GM10266 (cell line): ENCODE results near the gene LPCAT1.

ENCODE experiments used
- DNase-seq: peaks from one replicate; pipeline ENCODE4 v3.0.0; 2012; ENCODE audit errors: extremely low spot score
- TF ChIP-seq, protein P1 (sequence below): IDR thresholded peaks from 2 replicates; pipeline ENCODE4 v1.5.1; 2012; ENCODE audit warnings: mild to moderate bottlenecking, low read depth; ENCODE audit not compliant: control insufficient read depth, insufficient read depth; ENCODE audit errors: missing control alignments

Gene LPCAT1

DNA sequence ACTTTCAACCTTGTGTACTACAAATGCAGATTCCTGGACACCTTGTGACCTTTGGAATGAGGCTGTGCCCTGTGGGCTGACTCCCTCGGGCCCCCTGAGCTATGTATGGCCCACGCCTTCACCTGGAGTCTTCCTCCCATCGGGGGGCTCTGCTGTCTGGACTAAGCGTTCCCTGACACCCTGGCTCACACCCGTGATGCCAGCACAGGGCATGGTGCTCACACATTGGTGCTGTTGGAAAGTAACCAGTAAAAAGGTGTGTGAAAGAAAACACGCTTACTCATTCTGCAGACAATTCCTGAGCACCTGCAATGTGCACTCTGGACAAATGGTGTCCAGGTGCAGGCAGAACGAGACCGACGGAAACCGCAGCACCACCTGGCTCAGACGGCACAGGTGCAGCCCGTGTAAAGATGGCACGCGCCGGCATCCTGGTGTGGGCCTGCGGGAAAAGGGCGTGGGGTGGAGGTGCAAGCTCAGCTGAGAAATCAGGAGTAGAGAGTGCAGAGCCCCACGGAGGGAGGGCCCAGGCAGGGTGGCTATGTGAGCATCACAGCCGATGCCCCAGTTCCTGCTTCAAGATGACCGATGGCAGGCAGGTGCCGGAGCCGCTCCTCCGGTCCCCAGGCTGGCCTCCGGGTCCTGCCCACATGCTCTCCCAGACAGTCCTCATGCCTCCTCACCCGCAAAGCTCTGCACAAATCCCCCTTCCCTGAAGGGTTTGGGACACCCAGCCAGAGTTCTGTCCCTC lies 11.0 kb downstream of the LPCAT1 start:
- DNase-seq, result no peak
- TF ChIP-seq, protein P1, sequence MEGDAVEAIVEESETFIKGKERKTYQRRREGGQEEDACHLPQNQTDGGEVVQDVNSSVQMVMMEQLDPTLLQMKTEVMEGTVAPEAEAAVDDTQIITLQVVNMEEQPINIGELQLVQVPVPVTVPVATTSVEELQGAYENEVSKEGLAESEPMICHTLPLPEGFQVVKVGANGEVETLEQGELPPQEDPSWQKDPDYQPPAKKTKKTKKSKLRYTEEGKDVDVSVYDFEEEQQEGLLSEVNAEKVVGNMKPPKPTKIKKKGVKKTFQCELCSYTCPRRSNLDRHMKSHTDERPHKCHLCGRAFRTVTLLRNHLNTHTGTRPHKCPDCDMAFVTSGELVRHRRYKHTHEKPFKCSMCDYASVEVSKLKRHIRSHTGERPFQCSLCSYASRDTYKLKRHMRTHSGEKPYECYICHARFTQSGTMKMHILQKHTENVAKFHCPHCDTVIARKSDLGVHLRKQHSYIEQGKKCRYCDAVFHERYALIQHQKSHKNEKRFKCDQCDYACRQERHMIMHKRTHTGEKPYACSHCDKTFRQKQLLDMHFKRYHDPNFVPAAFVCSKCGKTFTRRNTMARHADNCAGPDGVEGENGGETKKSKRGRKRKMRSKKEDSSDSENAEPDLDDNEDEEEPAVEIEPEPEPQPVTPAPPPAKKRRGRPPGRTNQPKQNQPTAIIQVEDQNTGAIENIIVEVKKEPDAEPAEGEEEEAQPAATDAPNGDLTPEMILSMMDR, result no peak

- no peak for DNase-seq
- TF ChIP-seq, protein P1, result peak; percentile 39
Observed at GRCh38 chr5:1511651-1512540, 11.9 kb downstream of the LPCAT1 start.

DNA sequence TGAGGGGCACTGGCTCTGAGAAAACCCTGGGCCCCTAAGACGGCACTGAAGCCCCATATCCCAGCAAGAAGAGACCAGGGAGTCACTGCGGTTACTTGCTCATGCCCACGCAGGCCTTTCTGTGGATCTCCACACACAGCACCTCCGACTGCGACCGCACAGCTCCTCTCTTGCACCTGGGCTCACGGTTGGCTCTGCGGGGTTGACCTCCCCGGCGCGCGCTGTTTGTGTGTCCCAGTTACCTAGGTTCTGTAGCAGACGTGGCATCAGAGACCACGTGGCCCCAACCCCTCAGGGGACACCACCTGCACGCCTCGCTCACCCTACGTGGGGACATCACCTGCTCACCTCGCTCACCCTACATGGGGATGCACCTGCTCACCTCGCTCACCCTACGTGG lies 12.7 kb downstream of the LPCAT1 start:
- DNase-seq, result no peak
- TF ChIP-seq, protein P1, result no peak

- TF ChIP-seq, protein P1, result no peak
- no peak for DNase-seq
Observed at GRCh38 chr5:1510631-1511030, 13.1 kb downstream of the LPCAT1 start.

DNA sequence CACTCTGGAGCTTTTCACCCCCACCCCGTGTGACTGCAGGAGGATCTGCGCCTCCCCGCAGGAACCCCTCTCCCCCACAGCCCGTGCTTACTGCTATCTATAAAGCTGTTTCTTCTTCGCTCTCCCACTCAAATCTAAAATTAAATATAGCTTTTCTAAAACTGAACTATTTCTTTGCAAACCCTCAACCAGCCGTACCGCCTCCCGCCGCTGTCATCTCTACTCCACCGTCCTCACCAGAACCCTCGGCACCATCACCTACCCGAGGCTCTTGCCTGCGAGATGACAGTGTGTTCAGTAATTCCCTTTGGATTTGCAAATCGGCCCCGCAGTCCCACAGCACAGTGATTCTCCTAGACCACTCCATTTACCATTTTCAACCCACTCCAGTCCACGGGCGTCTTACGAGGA lies 13.6 kb downstream of the LPCAT1 start:
- TF ChIP-seq, protein P1, result no peak
- no peak for DNase-seq

DNA sequence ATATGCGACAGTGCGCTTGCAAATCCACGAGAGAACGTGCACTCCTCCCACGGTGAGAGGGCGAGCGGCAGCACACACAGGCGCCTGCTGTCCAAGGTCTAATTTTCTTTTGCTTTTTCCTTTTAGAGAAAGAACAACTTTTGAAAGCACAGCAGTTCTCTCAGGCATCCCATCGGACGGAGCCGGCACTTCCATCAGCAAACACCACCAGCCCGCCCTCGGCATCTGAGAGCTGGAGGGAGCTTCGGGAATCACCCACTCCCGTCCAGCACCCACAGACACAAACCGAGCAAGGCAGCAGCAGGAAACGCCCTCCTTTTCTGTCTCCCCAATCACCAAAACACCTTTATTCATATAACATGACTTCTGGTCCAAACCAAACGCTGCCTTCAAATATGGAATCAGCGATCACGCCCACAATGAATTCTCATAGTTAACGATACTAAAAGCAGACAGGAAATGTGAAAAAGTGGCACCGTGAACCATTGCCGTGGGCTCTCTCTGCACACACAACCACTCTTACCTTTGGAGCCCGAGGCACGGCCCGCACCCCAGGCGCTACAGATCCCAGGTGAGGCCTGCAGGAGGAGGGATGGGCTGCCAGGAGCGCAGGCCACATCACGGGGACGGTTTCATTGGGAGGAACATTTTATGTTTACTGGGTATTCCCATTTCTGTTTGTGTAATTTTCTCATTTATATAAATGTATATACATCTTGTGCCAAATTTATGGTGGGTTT lies 14.2 kb downstream of the LPCAT1 start:
- DNase-seq, result no peak
- TF ChIP-seq, protein P1, result no peak
